Colonic mucosa (tissue), 4 donors: ENCODE measurements around the gene GNAO1. TPM values are rescaled to one million over a fixed set of nuclear protein-coding genes. Genes with fewer than 3 reads are reported as not detected.

ENCODE experiments used
- DNase-seq: peaks from one replicate; pipeline ENCODE4 v3.0.0-alpha.2; 2020
- H3K27ac ChIP-seq: fragments of 200-600 bp; one replicate; pipeline ENCODE4 v1.8.0; 2021
- H3K27me3 ChIP-seq: fragments of 200-600 bp; one replicate; pipeline ENCODE4 v1.8.0; 2021
- H3K36me3 ChIP-seq: fragments of 200-600 bp; one replicate; pipeline ENCODE4 v1.8.0; 2021
- H3K4me1 ChIP-seq: fragments of 200-600 bp; one replicate; pipeline ENCODE4 v1.8.0; 2021; ENCODE audit warnings: mild to moderate bottlenecking
- H3K4me3 ChIP-seq: fragments of 200-600 bp; one replicate; pipeline ENCODE4 v1.8.0; 2021
- H3K9ac ChIP-seq, 2 donors: one replicate each; pipeline ENCODE4 v1.7.0; 2013; ENCODE audit warnings: control low read depth in 2 of 2, low read depth in 2 of 2, low read length in 2 of 2
- H3K9me3 ChIP-seq: fragments of 200-600 bp; one replicate; pipeline ENCODE4 v1.8.0; 2021
- CTCF ChIP-seq: fragments of 200-600 bp; IDR thresholded peaks from one replicate; pipeline ENCODE4 v1.8.0; 2022; ENCODE audit warnings: antibody characterized with exemption, mild to moderate bottlenecking
- intact Hi-C: fragments of 100-400 bp; cut with DNase I; formaldehyde crosslinking; loops from one replicate; pipeline ENCODE4 v1.14.1; 2022
- total RNA-seq, 2 donors: library from RNA; stranded (reverse); fragmentation: NEBNext Ultra II Directional in 1 of 2; extraction: Animal tissue kit (Norgen Biotek cat#: 25700) in 1 of 2; gene quantifications; one replicate each; pipeline ENCODE4 v1.2.1, GENCODE V29; 2021
- donor health status: healthy.
- donor health status: DM: no; HTN: no; CAD: no.
- donor health status: DM: no; HTN: no; CAD: no.

The GNAO1 gene
- total RNA-seq, 2 donors from 2014 or later = 1.7 to 10.8 TPM

GRCh38 chr16:56198755-56199114 is 7.4 kb downstream of the GNAO1 start:
- no peaks in the 10 kb centered on the region for H3K4me1 ChIP-seq

DNA sequence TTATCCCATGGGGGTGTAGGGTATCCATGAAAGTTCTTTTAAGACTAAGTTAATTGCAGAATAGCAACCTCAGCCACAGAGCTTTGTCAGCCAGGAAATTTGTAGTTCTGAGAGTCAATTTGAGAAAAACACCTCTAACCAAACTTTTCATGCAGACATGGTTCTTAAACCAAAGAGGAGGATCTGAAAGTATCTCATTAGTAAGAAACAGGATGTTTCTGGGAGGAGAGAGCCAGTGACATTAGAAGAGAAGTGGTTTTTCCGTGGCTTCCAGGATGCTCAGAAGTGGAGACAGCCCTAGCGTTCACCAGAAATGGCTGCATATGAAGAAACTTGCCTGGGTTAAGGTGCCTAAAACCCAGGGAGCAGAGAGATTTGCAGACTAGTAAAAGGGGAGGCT is 7.9 kb downstream of the GNAO1 start:
- Histone ChIP-seq H3K36me3 (no peaks in the 10 kb centered on the region), H3K27ac (no peak overlapping the region), H3K4me1 (no peaks in the 10 kb centered on the region), H3K27me3 (peaks cover 7% of the 10 kb centered on the region), H3K4me3 (no peak overlapping the region), H3K9ac (no peak overlapping the region), H3K9me3 (no peaks in the 10 kb centered on the region)
- TF ChIP-seq CTCF = no peak
- intact Hi-C loops = no loop called here
- DNase-seq = no peak

More at GRCh38 chr16:56198755-56199114, 7.4 kb downstream of the GNAO1 start:
- Histone ChIP-seq H3K27me3 (peaks cover 11% of the 10 kb centered on the region), H3K9me3 (no peaks in the 10 kb centered on the region), H3K9ac (no peak overlapping the region), H3K27ac (no peak overlapping the region), H3K36me3 (no peaks in the 10 kb centered on the region), H3K4me3 (no peak overlapping the region)
- no peak for TF ChIP-seq CTCF
- no peak for DNase-seq
- intact Hi-C loops = no loop called here

- no peak overlapping the region for H3K27ac ChIP-seq
Measured at GRCh38 chr16:56201030-56201429, 9.7 kb downstream of the GNAO1 start.

GRCh38 chr16:56202036-56202435 is 10.7 kb downstream of the GNAO1 start:
- H3K27me3 ChIP-seq = no peaks in the 10 kb centered on the region
- H3K4me1 ChIP-seq = no peaks in the 10 kb centered on the region
- TF ChIP-seq CTCF = no peak
- no peak overlapping the region for H3K4me3 ChIP-seq
- intact Hi-C loops = no loop called here
- H3K36me3 ChIP-seq = no peaks in the 10 kb centered on the region
- H3K27ac ChIP-seq = no peak overlapping the region
- no peak for DNase-seq
- H3K9me3 ChIP-seq = no peaks in the 10 kb centered on the region
- no peak overlapping the region for H3K9ac ChIP-seq

More at GRCh38 chr16:56201030-56201429, 9.7 kb downstream of the GNAO1 start:
- no peak for DNase-seq
- Histone ChIP-seq H3K36me3 (no peaks in the 10 kb centered on the region), H3K4me1 (no peaks in the 10 kb centered on the region), H3K4me3 (no peak overlapping the region), H3K9me3 (no peaks in the 10 kb centered on the region), H3K9ac (no peak overlapping the region), H3K27me3 (no peaks in the 10 kb centered on the region)
- intact Hi-C loops = no loop called here
- TF ChIP-seq CTCF = no peak

DNA sequence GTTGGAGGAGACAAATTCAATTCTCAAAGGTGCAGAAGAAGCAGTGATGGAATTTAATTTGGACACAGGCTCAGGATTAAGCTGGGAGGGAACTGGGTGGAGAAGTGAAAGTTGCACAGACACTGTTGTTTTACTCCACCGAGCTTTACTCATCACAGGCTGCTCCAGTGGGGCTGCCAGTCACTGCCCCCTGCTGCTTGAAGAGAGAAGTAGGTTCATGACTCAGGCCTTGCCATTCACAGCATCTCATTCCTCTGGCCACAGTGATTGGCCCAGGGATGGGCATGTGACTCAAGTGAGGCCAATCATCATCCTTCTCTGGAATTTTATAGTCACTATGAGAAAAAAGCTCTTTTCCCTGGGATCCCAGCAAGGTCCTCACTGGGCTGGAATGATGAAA is 11.8 kb downstream of the GNAO1 start:
- TF ChIP-seq CTCF = peak; percentile 20
- Histone ChIP-seq H3K4me1 (no peaks in the 10 kb centered on the region), H3K27me3 (no peaks in the 10 kb centered on the region), H3K36me3 (no peaks in the 10 kb centered on the region), H3K27ac (no peak overlapping the region), H3K9me3 (no peaks in the 10 kb centered on the region), H3K9ac (no peak overlapping the region), H3K4me3 (no peak overlapping the region)
- DNase-seq = no peak
- intact Hi-C loops = no loop called here

DNA sequence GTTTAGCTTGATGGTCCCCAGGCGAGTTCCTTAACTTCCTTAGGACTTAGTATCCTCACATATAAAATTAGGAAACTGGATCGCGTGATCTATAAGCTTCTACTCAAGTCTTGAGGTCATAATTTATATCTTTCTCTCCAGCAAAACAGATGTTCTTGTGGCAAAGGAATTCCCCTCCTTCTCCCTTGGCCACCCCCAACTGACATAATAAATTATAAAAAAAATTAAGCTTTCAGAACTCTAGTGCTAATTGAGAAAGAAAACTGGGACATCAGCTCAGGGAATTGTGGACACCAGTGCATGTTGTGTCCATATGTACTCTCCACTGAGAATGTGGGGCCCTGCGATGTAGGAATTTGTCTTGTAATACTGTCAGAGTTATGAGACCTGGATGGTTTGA is 13.5 kb downstream of the GNAO1 start:
- H3K4me3 ChIP-seq = no peak overlapping the region
- TF ChIP-seq CTCF = no peak
- H3K36me3 ChIP-seq = no peaks in the 10 kb centered on the region
- H3K27me3 ChIP-seq = no peaks in the 10 kb centered on the region
- no peak overlapping the region for H3K27ac ChIP-seq
- no peaks in the 10 kb centered on the region for H3K4me1 ChIP-seq
- H3K9me3 ChIP-seq = no peaks in the 10 kb centered on the region
- intact Hi-C loops = no loop called here
- DNase-seq = no peak
- no peak overlapping the region for H3K9ac ChIP-seq
